Activated CD4-positive, alpha-beta memory T cell treated with anti-CD3 and anti-CD28 coated beads, Interleukin-2, amount 10 ng/mL, durations not matched to agents 7 days and 5 days (primary cell): ENCODE measurements around the gene EHBP1L1. TPM values are rescaled to one million over a fixed set of nuclear protein-coding genes. Genes with fewer than 3 reads are reported as not detected.
A peak's percentile ranks its signal among the peaks of the same experiment; 100 is the strongest.

ENCODE experiments used
- CTCF ChIA-PET: fragments of 350-600 bp; sonication (Branson Sonifier 250); formaldehyde crosslinking; loops from one replicate; lab custom pipeline; 2021; ENCODE audit warnings: antibody characterized with exemption, inconsistent platforms; lab: Charles Lee
- POLR2A ChIA-PET: fragments of 350-600 bp; sonication (Branson Sonifier 250); formaldehyde crosslinking; loops from one replicate; lab custom pipeline; 2021; ENCODE audit warnings: antibody characterized with exemption; lab: Charles Lee
- DNase-seq: peaks from one replicate; pipeline ENCODE4 v3.0.0-alpha.2; 2020
- H3K27ac Mint-ChIP-seq: one replicate; pipeline ENCODE4 v1.8.0; 2021; ENCODE audit warnings: mild to moderate bottlenecking, mixed read lengths
- H3K27me3 Mint-ChIP-seq: one replicate; pipeline ENCODE4 v1.8.0; 2021; ENCODE audit warnings: mixed read lengths
- H3K36me3 Mint-ChIP-seq: one replicate; pipeline ENCODE4 v1.8.0; 2021; ENCODE audit warnings: low read depth, mixed read lengths
- H3K4me1 Mint-ChIP-seq: one replicate; pipeline ENCODE4 v1.8.0; 2021; ENCODE audit warnings: mixed read lengths
- H3K4me3 Mint-ChIP-seq: one replicate; pipeline ENCODE4 v1.8.0; 2021; ENCODE audit warnings: mild to moderate bottlenecking, mixed read lengths
- H3K9me3 Mint-ChIP-seq: one replicate; pipeline ENCODE4 v1.8.0; 2021; ENCODE audit warnings: mixed read lengths
- total RNA-seq, 2 experiments: library from RNA; stranded (reverse); gene quantifications; one replicate each; pipeline ENCODE4 v1.2.3, GENCODE V29; 2021

Gene EHBP1L1
- total RNA-seq, result 100 to 1,000 TPM; 118 to 119 TPM

DNA sequence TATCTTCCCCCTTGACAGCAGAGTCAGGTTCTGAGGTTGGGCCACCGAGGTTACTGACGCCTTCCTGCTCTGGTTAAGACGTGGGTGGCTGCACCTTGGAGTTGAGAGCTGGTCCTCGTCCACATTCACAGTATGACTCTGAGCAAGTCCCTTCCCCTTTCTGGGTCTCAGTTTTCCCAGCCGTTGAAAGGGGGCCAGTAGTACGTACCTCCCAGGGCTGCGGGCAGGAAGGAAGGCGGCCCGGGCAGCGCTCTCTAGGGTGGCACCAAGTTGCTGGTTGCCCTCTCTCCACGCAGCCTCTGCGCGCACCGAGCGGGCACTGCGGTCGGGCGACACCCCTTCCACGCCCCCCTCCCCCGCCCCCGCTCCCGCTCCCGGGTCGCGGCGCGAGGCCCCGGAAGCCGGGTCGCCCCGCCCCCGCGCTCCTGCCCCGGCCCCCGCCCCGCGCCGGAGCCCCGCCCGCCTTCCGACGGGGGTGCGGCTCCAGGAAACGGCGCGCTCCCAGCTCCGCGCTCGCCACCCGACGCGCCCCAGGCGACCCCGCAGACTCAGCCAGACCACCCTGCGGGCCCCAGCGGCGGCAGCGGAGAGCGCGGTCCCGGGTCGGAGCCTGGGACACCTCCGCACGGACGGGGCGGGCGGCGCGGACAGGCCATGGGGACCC, at the start of gene EHBP1L1:
Gene EHBP1L1 (plus strand): TSS at position 486 of the 664 bp plus-strand sequence. CDS start 250 bp downstream, outside the sequence.
- POLR2A ChIA-PET, result interaction anchor here (0.7 to 5.2 kb wide), 28 partner anchors 8 to 1664 kb away, joined by 3 to 96 read pairs (median 7); partner anchors contain the start of genes KCNK7, LTBP3, MALAT1 and MAP3K11
- CTCF ChIA-PET, result interaction anchor here (1.0 to 5.3 kb wide), 8 partner anchors 10 to 63 kb away, joined by 3 to 60 read pairs (median 6); partner anchors contain the start of genes KCNK7, PCNX3 and SIPA1
- Mint-ChIP-seq H3K4me3 (peak within 1 kb of the TSS; percentile 88), H3K4me1 (peaks cover 57% of the 10 kb centered on the region), H3K36me3 (peaks cover 38% of the 10 kb centered on the region), H3K9me3 (no peaks in the 10 kb centered on the region), H3K27ac (peak within 1 kb of the TSS; percentile 97), H3K27me3 (no peaks in the 10 kb centered on the region)
- DNase-seq, result peak; percentile 87

GRCh38 chr11:65526744-65527143, 49.1 kb upstream of the EHBP1L1 start:
- H3K4me1 Mint-ChIP-seq, result peaks cover 57% of the 10 kb centered on the region
- peaks cover 38% of the 10 kb centered on the region for H3K36me3 Mint-ChIP-seq
- H3K27ac Mint-ChIP-seq, result peak overlapping the region; percentile 21
- DNase-seq, result no peak
- H3K9me3 Mint-ChIP-seq, result no peaks in the 10 kb centered on the region
- peak overlapping the region; percentile 80 for H3K4me3 Mint-ChIP-seq
- ChIA-PET CTCF (interaction anchor here (1.0 to 1.6 kb wide), 3 partner anchors 13 to 167 kb away, joined by 3 to 8 read pairs (median 3); no protein-coding TSS in a partner anchor), POLR2A (interaction anchor here (0.7 to 4.5 kb wide), 6 partner anchors 14 to 140 kb away, joined by 3 to 35 read pairs (median 16); partner anchors contain the start of genes FRMD8, MALAT1 and NEAT1)
- no peaks in the 10 kb centered on the region for H3K27me3 Mint-ChIP-seq

GRCh38 chr11:65528819-65529350, 47.0 kb upstream of the EHBP1L1 start:
- ChIA-PET CTCF (interaction anchor here (3.1 kb wide), 1 partner anchor 11 kb away, joined by 17 read pairs; no protein-coding TSS in a partner anchor), POLR2A (interaction anchor here (0.9 to 1.6 kb wide), 4 partner anchors 12 to 102 kb away, joined by 3 to 9 read pairs (median 4); partner anchors contain the start of gene ZNRD2)
- peaks cover 38% of the 10 kb centered on the region for H3K4me1 Mint-ChIP-seq
- no peaks in the 10 kb centered on the region for H3K27me3 Mint-ChIP-seq
- DNase-seq, result no peak
- H3K4me3 Mint-ChIP-seq, result no peak overlapping the region
- no peak overlapping the region for H3K27ac Mint-ChIP-seq
- no peaks in the 10 kb centered on the region for H3K9me3 Mint-ChIP-seq
- H3K36me3 Mint-ChIP-seq, result peaks cover 44% of the 10 kb centered on the region

DNA sequence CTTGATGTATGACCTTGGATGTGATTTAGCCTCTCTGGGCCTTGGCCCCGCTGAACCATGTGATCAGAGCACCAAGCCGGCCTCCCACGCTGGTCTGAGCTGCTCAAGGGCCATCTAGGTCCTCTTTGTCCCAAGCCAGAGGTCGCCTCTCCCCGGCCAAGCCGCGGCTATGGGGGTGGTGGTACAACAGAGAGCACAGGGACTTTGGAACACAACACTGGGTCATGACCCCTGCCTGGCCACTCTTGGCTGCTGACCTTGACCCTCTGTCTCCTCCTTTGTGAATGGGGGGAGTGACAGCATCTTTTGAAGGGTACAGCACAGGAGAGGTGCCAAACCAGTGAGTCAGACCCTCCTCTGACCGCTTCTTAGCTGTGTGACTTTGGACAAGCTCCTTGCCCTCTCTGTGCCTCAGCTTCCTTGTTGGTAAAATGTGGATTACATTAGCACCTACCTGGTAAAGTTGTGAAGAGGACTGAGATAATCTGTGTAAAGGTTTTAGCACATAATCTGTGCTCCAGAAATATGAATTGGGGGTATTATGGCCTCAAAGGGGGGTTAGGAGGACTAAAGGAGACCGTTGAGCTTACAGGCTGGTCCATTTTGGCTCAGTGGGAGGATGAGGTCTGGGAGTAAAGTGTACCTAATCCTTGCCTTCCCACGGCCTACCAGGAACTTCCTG, 46.2 kb upstream of the EHBP1L1 start:
- DNase-seq, result no peak
- H3K27me3 Mint-ChIP-seq, result no peaks in the 10 kb centered on the region
- ChIA-PET CTCF (interaction anchor here (0.6 to 3.1 kb wide), 2 partner anchors 11 to 59 kb away, joined by 3 to 17 read pairs; no protein-coding TSS in a partner anchor), POLR2A (interaction anchor here (0.9 to 1.6 kb wide), 5 partner anchors 12 to 112 kb away, joined by 3 to 9 read pairs (median 3); partner anchors contain the start of gene ZNRD2)
- no peak overlapping the region for H3K4me3 Mint-ChIP-seq
- H3K36me3 Mint-ChIP-seq, result peaks cover 47% of the 10 kb centered on the region
- no peaks in the 10 kb centered on the region for H3K9me3 Mint-ChIP-seq
- peak overlapping the region; percentile 66 for H3K27ac Mint-ChIP-seq
- peaks cover 31% of the 10 kb centered on the region for H3K4me1 Mint-ChIP-seq

GRCh38 chr11:65530157-65530496, 45.7 kb upstream of the EHBP1L1 start:
- Mint-ChIP-seq H3K4me3 (no peak overlapping the region), H3K27ac (peak overlapping the region; percentile 66), H3K27me3 (no peaks in the 10 kb centered on the region), H3K9me3 (no peaks in the 10 kb centered on the region), H3K36me3 (peaks cover 50% of the 10 kb centered on the region), H3K4me1 (peaks cover 31% of the 10 kb centered on the region)
- CTCF ChIA-PET, result interaction anchor here (3.1 kb wide), 1 partner anchor 10 kb away, joined by 17 read pairs; no protein-coding TSS in a partner anchor
- POLR2A ChIA-PET, result interaction anchor here (1.0 to 1.3 kb wide), 2 partner anchors 111 to 112 kb away, joined by 3 read pairs; no protein-coding TSS in a partner anchor
- no peak for DNase-seq

DNA sequence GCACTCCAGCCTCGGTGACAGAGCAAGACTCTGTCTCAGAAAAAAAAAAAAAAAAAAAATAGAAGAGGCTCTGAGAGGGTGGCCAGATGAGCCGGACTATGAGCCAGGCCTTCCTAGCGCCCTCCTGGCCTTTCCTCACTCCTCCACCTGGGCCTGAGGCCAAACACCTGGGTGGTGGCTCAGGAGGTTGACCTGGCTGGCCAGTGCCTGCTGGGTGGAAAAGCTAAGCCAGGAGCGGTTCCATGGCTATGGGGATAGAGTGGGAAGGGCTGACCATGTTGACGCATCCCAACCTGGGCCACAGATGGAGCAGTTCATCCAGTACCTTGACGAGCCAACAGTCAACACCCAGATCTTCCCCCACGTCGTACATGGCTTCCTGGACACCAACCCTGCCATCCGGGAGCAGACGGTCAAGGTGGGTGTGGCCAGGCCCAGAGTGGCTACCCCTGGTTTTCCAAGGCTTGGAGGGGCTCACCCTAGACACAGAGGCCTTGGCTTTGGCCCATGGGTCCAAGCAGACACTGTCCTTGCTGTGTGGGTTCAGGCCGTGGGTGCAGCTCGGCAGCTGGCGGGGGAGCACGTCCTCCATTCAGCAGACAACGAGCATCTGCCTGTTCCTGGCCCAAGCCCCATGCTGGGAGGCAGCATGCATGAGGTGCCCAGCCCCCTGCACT, 43.3 kb upstream of the EHBP1L1 start:
- ChIA-PET CTCF (interaction anchor here (0.7 to 1.2 kb wide), 3 partner anchors 18 to 55 kb away, joined by 3 read pairs; no protein-coding TSS in a partner anchor), POLR2A (interaction anchor here (2.2 kb wide), 1 partner anchor 8 kb away, joined by 5 read pairs; the partner anchor contains the start of gene SCYL1)
- no peak overlapping the region for H3K4me3 Mint-ChIP-seq
- no peaks in the 10 kb centered on the region for H3K27me3 Mint-ChIP-seq
- H3K9me3 Mint-ChIP-seq, result no peaks in the 10 kb centered on the region
- H3K4me1 Mint-ChIP-seq, result peaks cover 14% of the 10 kb centered on the region
- no peak overlapping the region for H3K27ac Mint-ChIP-seq
- peaks cover 46% of the 10 kb centered on the region for H3K36me3 Mint-ChIP-seq
- no peak for DNase-seq

DNA sequence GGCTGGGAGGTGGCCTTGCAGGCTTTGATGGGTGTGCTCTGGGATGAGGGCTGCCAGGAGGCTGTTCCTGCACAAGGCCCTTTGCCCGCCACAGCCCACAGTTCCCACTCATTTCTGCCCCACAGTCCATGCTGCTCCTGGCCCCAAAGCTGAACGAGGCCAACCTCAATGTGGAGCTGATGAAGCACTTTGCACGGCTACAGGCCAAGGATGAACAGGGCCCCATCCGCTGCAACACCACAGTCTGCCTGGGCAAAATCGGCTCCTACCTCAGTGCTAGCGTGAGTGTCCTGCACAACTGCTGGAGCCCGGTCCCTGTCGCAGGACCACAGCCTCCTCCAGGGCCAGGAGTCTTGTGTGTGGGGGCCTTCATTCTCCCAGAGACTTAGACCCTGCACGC, 40.8 kb upstream of the EHBP1L1 start:
- ChIA-PET CTCF (no interaction called here), POLR2A (interaction anchor here (1.0 kb wide), 1 partner anchor 9 kb away, joined by 3 read pairs; no protein-coding TSS in a partner anchor)
- peaks cover 38% of the 10 kb centered on the region for H3K36me3 Mint-ChIP-seq

GRCh38 chr11:65536412-65537295, 39.2 kb upstream of the EHBP1L1 start:
- H3K4me1 Mint-ChIP-seq, result peaks cover 13% of the 10 kb centered on the region
- ChIA-PET POLR2A (interaction anchor here (1.2 to 1.6 kb wide), 4 partner anchors 9 to 118 kb away, joined by 3 to 6 read pairs (median 4); partner anchors contain the start of gene SCYL1), CTCF (interaction anchor here (1.1 kb wide), 1 partner anchor 51 kb away, joined by 3 read pairs; no protein-coding TSS in a partner anchor)
- no peak for DNase-seq
- no peak overlapping the region for H3K27ac Mint-ChIP-seq
- H3K27me3 Mint-ChIP-seq, result no peaks in the 10 kb centered on the region
- no peaks in the 10 kb centered on the region for H3K9me3 Mint-ChIP-seq
- no peak overlapping the region for H3K4me3 Mint-ChIP-seq
- peaks cover 25% of the 10 kb centered on the region for H3K36me3 Mint-ChIP-seq

More for the DNA sequence above, 40.8 kb upstream of the EHBP1L1 start:
- no peak overlapping the region for H3K27ac Mint-ChIP-seq
- DNase-seq, result no peak
- H3K4me1 Mint-ChIP-seq, result peaks cover 6% of the 10 kb centered on the region
- no peaks in the 10 kb centered on the region for H3K27me3 Mint-ChIP-seq
- no peak overlapping the region for H3K4me3 Mint-ChIP-seq
- H3K9me3 Mint-ChIP-seq, result no peaks in the 10 kb centered on the region

- Mint-ChIP-seq H3K9me3 (no peaks in the 10 kb centered on the region), H3K27me3 (no peaks in the 10 kb centered on the region), H3K36me3 (peaks cover 22% of the 10 kb centered on the region), H3K4me3 (no peak overlapping the region), H3K27ac (no peak overlapping the region), H3K4me1 (peaks cover 16% of the 10 kb centered on the region)
- no peak for DNase-seq
- ChIA-PET CTCF (interaction anchor here (1.1 kb wide), 1 partner anchor 50 kb away, joined by 3 read pairs; no protein-coding TSS in a partner anchor), POLR2A (interaction anchor here (1.2 to 1.6 kb wide), 3 partner anchors 8 to 118 kb away, joined by 4 to 6 read pairs (median 4); partner anchors contain the start of gene SCYL1)
Observed at GRCh38 chr11:65537296-65537597, 38.6 kb upstream of the EHBP1L1 start.

- H3K27ac Mint-ChIP-seq, result no peak overlapping the region
Observed at GRCh38 chr11:65537620-65538231, 38.1 kb upstream of the EHBP1L1 start.

More at GRCh38 chr11:65537620-65538231, 38.1 kb upstream of the EHBP1L1 start:
- Mint-ChIP-seq H3K9me3 (no peaks in the 10 kb centered on the region), H3K4me1 (peaks cover 18% of the 10 kb centered on the region), H3K27me3 (no peaks in the 10 kb centered on the region), H3K4me3 (no peak overlapping the region), H3K36me3 (peaks cover 20% of the 10 kb centered on the region)
- ChIA-PET POLR2A (interaction anchor here (1.0 to 1.6 kb wide), 3 partner anchors 8 to 49 kb away, joined by 3 to 6 read pairs (median 4); partner anchors contain the start of gene SCYL1), CTCF (interaction anchor here (1.5 kb wide), 1 partner anchor 14 kb away, joined by 3 read pairs; no protein-coding TSS in a partner anchor)
- no peak for DNase-seq
